ENCODE data around the gene PRRG1. TPM values are rescaled to one million over a fixed set of nuclear protein-coding genes. Genes with fewer than 3 reads are reported as not detected.

PRRG1 gene
- total and polyA plus RNA-seq, 8 donors: 0.75 to 3.2 (median 1.8) TPM

DNA sequence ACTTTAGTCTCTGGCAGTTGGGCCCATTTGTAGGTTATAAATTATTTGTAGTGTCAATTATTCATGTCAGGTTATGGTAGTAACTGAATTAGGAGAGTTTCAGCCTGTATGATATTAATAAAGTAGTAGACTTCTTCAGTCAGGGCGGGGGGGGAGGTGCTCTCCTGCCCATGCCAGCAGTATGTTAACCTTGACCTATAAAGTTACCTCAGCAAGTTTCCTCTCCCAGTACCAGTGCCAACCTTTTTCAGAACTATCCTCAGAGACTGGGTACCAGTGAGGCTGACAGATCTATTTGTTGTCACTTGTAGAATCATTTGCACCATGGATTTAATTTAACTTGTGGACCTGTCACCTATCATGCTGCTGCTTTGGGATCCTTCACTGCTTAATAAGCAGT, 88.0 kb downstream of the PRRG1 start:
- Histone ChIP-seq H3K27ac (no peak overlapping the region), H3K4me3 (no peak overlapping the region), H3K4me1 (no peaks in the 10 kb centered on the region), H3K36me3 (no peaks in the 10 kb centered on the region), H3K9me3 (no peaks in the 10 kb centered on the region), H3K27me3 (peaks cover 0 to 3% (median 0%) of the 10 kb centered on the region in 4 donors)
- ATAC-seq (no peak), FAIRE-seq (no peak), DNase-seq (no peak)
- intact Hi-C loops (cut with DNase I): no loop called here
- 25 to 82% methylated on average over 1 of the region's 1 CpG for WGBS, 2 donors
- TF ChIP-seq CTCF (IDR thresholded peaks at IDR 0.05): no peak

- no peak for FAIRE-seq
- Histone ChIP-seq H3K27ac (no peak overlapping the region), H3K4me1 (no peaks in the 10 kb centered on the region), H3K4me3 (no peak overlapping the region), H3K9me3 (no peaks in the 10 kb centered on the region), H3K36me3 (no peaks in the 10 kb centered on the region), H3K27me3 (peaks cover 0 to 3% (median 0%) of the 10 kb centered on the region in 4 donors)
- ATAC-seq: no peak
- no peak for DNase-seq
- intact Hi-C loops (cut with DNase I): no loop called here
- 88 to 97% methylated on average over 16 of the region's 16 CpGs for WGBS, 2 donors
- TF ChIP-seq CTCF (IDR thresholded peaks at IDR 0.05): no peak
Measured at GRCh38 chrX:37441377-37441776, 92.2 kb downstream of the PRRG1 start.

GRCh38 chrX:37445182-37445581, 96.0 kb downstream of the PRRG1 start:
- Histone ChIP-seq H3K27me3 (no peaks in the 10 kb centered on the region), H3K36me3 (no peaks in the 10 kb centered on the region), H3K4me3 (no peak overlapping the region), H3K27ac (no peak overlapping the region), H3K9me3 (no peaks in the 10 kb centered on the region), H3K4me1 (no peaks in the 10 kb centered on the region)
- ATAC-seq (no peak), DNase-seq (no peak), FAIRE-seq (no peak)
- 45 to 88% methylated on average over 1 of the region's 1 CpG for WGBS, 2 donors
- no peak for TF ChIP-seq CTCF (IDR thresholded peaks at IDR 0.05)
- intact Hi-C loops (cut with DNase I): no loop called here

DNA sequence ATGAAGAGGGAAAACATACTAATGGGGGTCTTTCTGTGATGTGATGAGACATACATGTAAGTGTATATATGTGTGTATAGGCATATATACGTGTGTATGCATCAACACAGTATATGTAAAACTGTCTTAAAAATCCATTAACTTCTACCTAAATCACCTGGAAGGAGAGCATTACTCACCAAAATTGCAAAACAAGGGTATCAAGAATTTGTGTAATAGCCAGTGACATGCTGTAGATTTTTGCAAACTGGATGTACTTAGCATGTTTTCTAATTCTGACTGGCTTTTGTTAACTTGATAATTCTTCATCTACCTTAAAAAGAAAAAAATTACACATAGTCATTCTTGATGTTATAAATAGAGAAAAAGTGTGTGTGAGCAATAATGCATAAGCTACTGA, 104.7 kb downstream of the PRRG1 start:
- 55 to 96% methylated on average over 1 of the region's 1 CpG for WGBS, 2 donors
- no peak overlapping the region for H3K4me3 ChIP-seq
- no peaks in the 10 kb centered on the region for H3K27me3 ChIP-seq
- intact Hi-C loops (cut with DNase I): no loop called here
- no peaks in the 10 kb centered on the region for H3K36me3 ChIP-seq
- ATAC-seq: no peak
- H3K27ac ChIP-seq: no peak overlapping the region
- H3K4me1 ChIP-seq: no peaks in the 10 kb centered on the region
- DNase-seq: no peak
- no peak for TF ChIP-seq CTCF (IDR thresholded peaks at IDR 0.05)
- H3K9me3 ChIP-seq: no peaks in the 10 kb centered on the region
- no peak for FAIRE-seq

GRCh38 chrX:37454537-37455285, 105.5 kb downstream of the PRRG1 start:
- Histone ChIP-seq H3K36me3 (no peaks in the 10 kb centered on the region), H3K9me3 (no peaks in the 10 kb centered on the region), H3K27ac (no peak overlapping the region), H3K4me3 (no peak overlapping the region), H3K4me1 (no peaks in the 10 kb centered on the region), H3K27me3 (no peaks in the 10 kb centered on the region)
- 15 to 24% methylated on average over 2 of the region's 2 CpGs for WGBS, 2 donors
- FAIRE-seq (no peak), DNase-seq (no peak), ATAC-seq (peak in 3 of 4 donors; percentile 51 to 62 (median 60))
- intact Hi-C loops (cut with DNase I): no loop called here
- TF ChIP-seq CTCF (IDR thresholded peaks at IDR 0.05): no peak

Measured in pancreas (tissue), 10 donors.